Caco-2 (cell line): Measurements from ENCODE around the gene PIP4P1. TPM values are rescaled to one million over a fixed set of nuclear protein-coding genes. Genes with fewer than 3 reads are reported as not detected.
"Not testable (repeated sequence)": the region's sequence is repeated elsewhere in the genome, so short reads cannot be mapped to it uniquely, and the experiment has no call there.

ENCODE experiments used
- BruUV-seq: library from RNA; stranded (reverse); fragments of 400-500 nt; replicated peaks from 2 replicates; lab custom pipeline; 2021; lab: Mats Ljungman, UMichigan
- CTCF ChIA-PET: fragments of 300-600 bp; sonication (Branson Sonifier 250); formaldehyde crosslinking; loops from one replicate; lab custom pipeline; 2022; ENCODE audit warnings: antibody characterized with exemption; lab: Charles Lee
- POLR2A ChIA-PET: fragments of 300-600 bp; sonication (Branson Sonifier 250); formaldehyde crosslinking; loops from one replicate; lab custom pipeline; 2022; ENCODE audit warnings: antibody characterized with exemption; lab: Charles Lee
- DNase-seq, 2 experiments: peaks; one replicate each; pipeline versions ENCODE4 v3.0.0 to v3.0.0-alpha.2; 2020 to 2022
- H3K27me3 ChIP-seq: replicated peaks from 2 replicates; pipeline ENCODE4 v1.6.0; 2011; ENCODE audit warnings: low read length; ENCODE audit not compliant: control insufficient read depth, insufficient read depth
- H3K36me3 ChIP-seq: 2 replicates; pipeline ENCODE4 v1.5.1; 2011; ENCODE audit warnings: low read length; ENCODE audit not compliant: control insufficient read depth, insufficient read depth
- H3K4me1 ChIP-seq: fragments of 250-450 bp; sonication (Bioruptor Pico); 2 replicates; pipeline ENCODE4 v1.5.1; 2020; ENCODE audit warnings: mild to moderate bottlenecking
- H3K4me3 ChIP-seq: 2 replicates; pipeline ENCODE4 v1.5.1; 2011; ENCODE audit warnings: low read depth, mild to moderate bottlenecking, control low read depth, low read length
- H3K9me3 ChIP-seq: fragments of 250-450 bp; sonication (Bioruptor Pico); 2 replicates; pipeline ENCODE4 v1.5.1; 2020; ENCODE audit warnings: mild to moderate bottlenecking, moderate library complexity
- H3K27ac Mint-ChIP-seq: one replicate; pipeline ENCODE4 v1.8.0; 2022; ENCODE audit warnings: mixed read lengths; ENCODE audit not compliant: unreplicated experiment
- H3K27me3 Mint-ChIP-seq: one replicate; pipeline ENCODE4 v1.8.0; 2022; ENCODE audit warnings: mixed read lengths; ENCODE audit not compliant: insufficient read depth, unreplicated experiment
- H3K36me3 Mint-ChIP-seq: one replicate; pipeline ENCODE4 v1.8.0; 2022; ENCODE audit warnings: mild to moderate bottlenecking, mixed read lengths; ENCODE audit not compliant: insufficient read depth, unreplicated experiment
- H3K4me1 Mint-ChIP-seq: one replicate; pipeline ENCODE4 v1.8.0; 2022; ENCODE audit warnings: low read depth, mixed read lengths; ENCODE audit not compliant: unreplicated experiment
- H3K4me3 Mint-ChIP-seq: one replicate; pipeline ENCODE4 v1.8.0; 2022; ENCODE audit warnings: mild to moderate bottlenecking, moderate library complexity, mixed read lengths; ENCODE audit not compliant: unreplicated experiment
- H3K9me3 Mint-ChIP-seq: one replicate; pipeline ENCODE4 v1.8.0; 2022; ENCODE audit warnings: mixed read lengths; ENCODE audit not compliant: unreplicated experiment
- CTCF ChIP-seq, 2 experiments: fragments of 200-600 bp in 1 of 2; IDR thresholded peaks; 1 replicate in 1 of 2; 2 replicates in 1 of 2; pipeline versions ENCODE4 v1.5.1 to v1.8.0; 2011 to 2022; ENCODE audit warnings: antibody characterized with exemption in 1 of 2, control low read depth in 1 of 2, inconsistent platforms in 1 of 2, low read depth in 1 of 2, low read length in 1 of 2, mild to moderate bottlenecking in 1 of 2, moderate library complexity in 1 of 2; ENCODE audit not compliant: insufficient read depth in 1 of 2, severe bottlenecking in 1 of 2, unreplicated experiment in 1 of 2
- intact Hi-C: fragments of 100-400 bp; cut with micrococcal nuclease; formaldehyde crosslinking; loops from one replicate; pipeline ENCODE4 v1.10.0; 2022; ENCODE audit not compliant: unreplicated experiment
- total RNA-seq: library from RNA; stranded (reverse); gene quantifications from 2 replicates; pipeline ENCODE4 v1.2.3, GENCODE V29; 2022

PIP4P1 gene
- total RNA-seq, 1 experiment from 2014 or later = 46.2 TPM

GRCh38 chr14:20454516-20455354 lies 6.5 kb downstream of the PIP4P1 start, which contains the start of the genes APEX1 and OSGEP:
Gene APEX1 (plus strand): TSS chr14:20455226. CDS start chr14:20455646, 420 bp downstream.
Gene OSGEP (minus strand): TSS chr14:20454812. CDS start chr14:20454683, 129 bp downstream.
- H3K4me3 Mint-ChIP-seq = no peak within 1 kb of the TSS
- CTCF ChIA-PET = interaction anchor here (0.6 to 1.0 kb wide), 4 partner anchors 37 to 227 kb away, joined by 3 to 9 read pairs (median 4); no protein-coding TSS in a partner anchor
- no peaks in the 10 kb centered on the region for H3K4me1 ChIP-seq
- intact Hi-C loops = loop anchor here (1.0 to 5.0 kb wide), 5 partner anchors 36 to 1058 kb away; partner anchors contain the start of genes CCNB1IP1, METTL3 and PARP2
- no peaks in the 10 kb centered on the region for H3K27me3 ChIP-seq
- H3K4me1 Mint-ChIP-seq = peaks cover 1% of the 10 kb centered on the region
- BruUV-seq = no TSS peak
- no peak within 1 kb of the TSS for H3K27ac Mint-ChIP-seq
- H3K4me3 ChIP-seq = peak within 1 kb of the TSS; percentile 63
- H3K36me3 ChIP-seq = peaks cover 7% of the 10 kb centered on the region
- peaks cover 35% of the 10 kb centered on the region for H3K36me3 Mint-ChIP-seq
- POLR2A ChIA-PET = interaction anchor here (0.6 to 2.2 kb wide), 13 partner anchors 10 to 1001 kb away, joined by 3 to 26 read pairs (median 5); partner anchors contain the start of genes CHD8, PARP2, PNP and TEP1
- no peaks in the 10 kb centered on the region for H3K9me3 ChIP-seq
- DNase-seq = peak; percentile 97 to 99
- TF ChIP-seq CTCF (IDR thresholded peaks at IDR 0.05; ENCODE audit: insufficient read depth in 1 of 2, low read depth in 1 of 2, low read length in 1 of 2, severe bottlenecking in 1 of 2, unreplicated experiment in 1 of 2) = no peak
- no peaks in the 10 kb centered on the region for H3K27me3 Mint-ChIP-seq
- no peaks in the 10 kb centered on the region for H3K9me3 Mint-ChIP-seq

GRCh38 chr14:20452831-20453230 lies 8.4 kb downstream of the PIP4P1 start:
- H3K4me1 ChIP-seq, H3K27me3 Mint-ChIP-seq, H3K4me3 Mint-ChIP-seq, H3K9me3 ChIP-seq, H3K36me3 ChIP-seq, intact Hi-C loops, H3K27ac Mint-ChIP-seq, H3K27me3 ChIP-seq, CTCF ChIA-PET, H3K9me3 Mint-ChIP-seq, H3K4me3 ChIP-seq, H3K4me1 Mint-ChIP-seq, DNase-seq: not testable (repeated sequence)
- POLR2A ChIA-PET = interaction anchor here (1.3 kb wide), 1 partner anchor 109 kb away, joined by 4 read pairs; the partner anchor contains the start of gene PARP2
- TSS peak; percentile 8 for BruUV-seq
- peaks cover 29% of the 10 kb centered on the region for H3K36me3 Mint-ChIP-seq

GRCh38 chr14:20446889-20447288 lies 14.3 kb downstream of the PIP4P1 start:
- CTCF ChIA-PET = no interaction called here
- intact Hi-C loops = no loop called here
- H3K9me3 ChIP-seq = no peaks in the 10 kb centered on the region; the same call in 1 of the 2 replicates
- H3K27me3 ChIP-seq = no peaks in the 10 kb centered on the region
- DNase-seq = no peak
- POLR2A ChIA-PET = interaction anchor here (0.6 kb wide), 1 partner anchor 66 kb away, joined by 4 read pairs; no protein-coding TSS in a partner anchor
- no peak overlapping the region for H3K27ac Mint-ChIP-seq
- no peaks in the 10 kb centered on the region for H3K9me3 Mint-ChIP-seq
- peaks cover 6% of the 10 kb centered on the region for H3K36me3 ChIP-seq
- H3K36me3 Mint-ChIP-seq = peaks cover 36% of the 10 kb centered on the region
- TF ChIP-seq CTCF (IDR thresholded peaks at IDR 0.05; ENCODE audit: insufficient read depth in 1 of 2, low read depth in 1 of 2, low read length in 1 of 2, severe bottlenecking in 1 of 2, unreplicated experiment in 1 of 2) = no peak
- no peak overlapping the region for H3K4me3 ChIP-seq
- no peaks in the 10 kb centered on the region for H3K4me1 Mint-ChIP-seq
- no TSS peak for BruUV-seq
- no peak overlapping the region for H3K4me3 Mint-ChIP-seq
- peaks cover 15% of the 10 kb centered on the region for H3K4me1 ChIP-seq
- H3K27me3 Mint-ChIP-seq = no peaks in the 10 kb centered on the region

- intact Hi-C loops, BruUV-seq, H3K27ac Mint-ChIP-seq, H3K9me3 ChIP-seq, H3K4me1 Mint-ChIP-seq, H3K27me3 Mint-ChIP-seq, H3K27me3 ChIP-seq, H3K4me3 Mint-ChIP-seq, CTCF ChIA-PET, DNase-seq, H3K4me3 ChIP-seq, H3K9me3 Mint-ChIP-seq, H3K36me3 ChIP-seq: not testable (repeated sequence)
- H3K36me3 Mint-ChIP-seq = peaks cover 17% of the 10 kb centered on the region
- H3K4me1 ChIP-seq = peaks cover 15% of the 10 kb centered on the region
- POLR2A ChIA-PET = interaction anchor here (1.5 kb wide), 1 partner anchor 12 kb away, joined by 5 read pairs; the partner anchor contains the start of gene APEX1
Observed at GRCh38 chr14:20443650-20444049, 17.6 kb downstream of the PIP4P1 start.
